ENCODE results near the gene TMED4.

TMED4 gene

DNA sequence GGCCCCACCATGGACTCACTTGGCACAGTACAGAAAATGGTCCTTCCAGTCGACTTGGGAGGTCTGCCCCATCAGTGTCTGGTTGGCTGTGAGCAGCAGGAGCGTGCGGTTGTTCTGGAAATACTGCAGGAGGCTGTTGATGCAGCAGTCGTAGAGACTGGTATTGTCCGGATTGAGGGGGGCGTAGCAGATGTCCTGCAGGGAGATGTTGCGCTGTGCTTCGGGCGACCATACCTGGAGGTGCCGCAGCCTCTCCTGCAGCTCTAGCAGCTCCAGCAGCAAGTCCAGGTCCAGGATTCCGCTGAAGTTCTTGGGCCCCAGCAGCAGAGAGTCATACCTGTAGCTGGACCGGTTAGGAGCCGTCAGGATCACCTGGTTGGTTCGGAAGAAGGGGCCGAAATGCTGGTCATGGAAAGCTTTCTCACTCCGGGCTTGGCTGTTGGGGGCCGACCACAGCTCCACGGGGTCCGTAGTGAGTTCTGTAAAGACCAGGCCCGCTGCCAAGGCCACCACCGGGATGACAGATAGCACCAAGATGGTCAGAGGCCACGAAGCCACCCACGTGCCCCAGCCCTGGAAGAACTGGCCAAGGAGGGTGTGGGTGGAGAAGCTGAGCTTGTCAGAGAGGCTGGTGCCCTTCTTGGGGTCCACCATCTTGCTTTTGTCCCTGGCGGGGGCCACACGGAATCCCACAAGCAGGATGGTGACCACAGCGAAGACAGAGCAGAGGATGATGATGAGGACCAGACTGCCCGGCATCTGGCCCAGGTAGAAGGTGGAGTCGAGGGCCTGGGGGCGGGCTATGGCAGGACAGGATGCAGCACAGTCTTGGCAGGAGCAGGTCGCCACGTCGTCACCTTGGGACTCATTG, 43.0 kb downstream of the TMED4 start:
- Histone ChIP-seq H2BK15ac (ENCODE audit: low read depth, poor library complexity, severe bottlenecking) (no peak overlapping the region), H3K14ac (ENCODE audit: low read length in 2 of 2) (no peak overlapping the region), H2AFZ (ENCODE audit: low read depth, low read length) (no peak overlapping the region), H3K4me2 (ENCODE audit: low read length, poor library complexity, severe bottlenecking) (no peak overlapping the region), H2AK5ac (ENCODE audit: low read length, severe bottlenecking) (no peak overlapping the region), H3K27me3 (ENCODE audit: control insufficient read depth in 1 of 2, insufficient read depth in 1 of 2, low read length in 2 of 2) (peaks cover 0 to 9% of the 10 kb centered on the region in 2 experiments), H2BK120ac (ENCODE audit: low read depth, low read length) (no peak overlapping the region), H3K4me1 (ENCODE audit: control insufficient read depth, insufficient read depth, low read depth, low read length) (peaks cover 7% of the 10 kb centered on the region), H3K23ac (ENCODE audit: low read length in 2 of 2) (no peak overlapping the region), H2BK5ac (ENCODE audit: low read depth, low read length, poor library complexity, severe bottlenecking) (no peak overlapping the region), H3K4me3 (ENCODE audit: insufficient read depth in 1 of 2, low read depth in 1 of 2, low read length in 2 of 2) (no peak overlapping the region), H3K36me3 (ENCODE audit: control insufficient read depth in 1 of 2, insufficient read depth in 2 of 2, low read depth in 1 of 2, low read length in 2 of 2) (no peaks in the 10 kb centered on the region), H3K9ac (ENCODE audit: low read length) (no peak overlapping the region), H3K9me3 (ENCODE audit: control insufficient read depth, low read length) (no peaks in the 10 kb centered on the region), H3K4ac (ENCODE audit: low read depth in 1 of 2, low read length in 2 of 2) (no peak overlapping the region), H4K91ac (ENCODE audit: low read length) (no peak overlapping the region), H4K8ac (ENCODE audit: low read length) (no peak overlapping the region), H3K79me1 (replicated peaks; ENCODE audit: low read length, poor library complexity, severe bottlenecking) (no peaks in the 10 kb centered on the region), H2BK12ac (ENCODE audit: low read length in 2 of 2) (no peak overlapping the region), H3K27ac (ENCODE audit: low read length, poor library complexity, severe bottlenecking) (no peak overlapping the region), H3K18ac (ENCODE audit: low read depth in 1 of 2, low read length in 2 of 2) (no peak overlapping the region)
- DNase-seq, result no peak
- WGBS, result 92% methylated on average over 32 of the region's 32 CpGs

- H4K8ac ChIP-seq (ENCODE audit: low read length), result no peak overlapping the region
- no peak overlapping the region for H3K27ac ChIP-seq (ENCODE audit: low read length, poor library complexity, severe bottlenecking)
- H3K36me3 ChIP-seq (ENCODE audit: control insufficient read depth in 1 of 2, insufficient read depth in 2 of 2, low read depth in 1 of 2, low read length in 2 of 2), result no peaks in the 10 kb centered on the region
- no peak overlapping the region for H2BK120ac ChIP-seq (ENCODE audit: low read depth, low read length)
- no peak overlapping the region for H2AK5ac ChIP-seq (ENCODE audit: low read length, severe bottlenecking)
- WGBS, result 83% methylated on average over 17 of the region's 17 CpGs
- H3K4me3 ChIP-seq (ENCODE audit: insufficient read depth in 1 of 2, low read depth in 1 of 2, low read length in 2 of 2), result no peak overlapping the region
- H2BK15ac ChIP-seq (ENCODE audit: low read depth, poor library complexity, severe bottlenecking), result no peak overlapping the region
- no peak for DNase-seq
- H2BK12ac ChIP-seq (ENCODE audit: low read length in 2 of 2), result no peak overlapping the region
- no peak overlapping the region for H3K4ac ChIP-seq (ENCODE audit: low read depth in 1 of 2, low read length in 2 of 2)
- H3K4me2 ChIP-seq (ENCODE audit: low read length, poor library complexity, severe bottlenecking), result no peak overlapping the region
- H3K18ac ChIP-seq (ENCODE audit: low read depth in 1 of 2, low read length in 2 of 2), result no peak overlapping the region
- no peak overlapping the region for H3K14ac ChIP-seq (ENCODE audit: low read length in 2 of 2)
- no peak overlapping the region for H2AFZ ChIP-seq (ENCODE audit: low read depth, low read length)
- H3K4me1 ChIP-seq (ENCODE audit: control insufficient read depth, insufficient read depth, low read depth, low read length), result peaks cover 12% of the 10 kb centered on the region
- no peak overlapping the region for H3K9ac ChIP-seq (ENCODE audit: low read length)
- no peak overlapping the region for H4K91ac ChIP-seq (ENCODE audit: low read length)
- no peak overlapping the region for H3K23ac ChIP-seq (ENCODE audit: low read length in 2 of 2)
- peaks cover 0 to 9% of the 10 kb centered on the region in 2 experiments for H3K27me3 ChIP-seq (ENCODE audit: control insufficient read depth in 1 of 2, insufficient read depth in 1 of 2, low read length in 2 of 2)
- H2BK5ac ChIP-seq (ENCODE audit: low read depth, low read length, poor library complexity, severe bottlenecking), result no peak overlapping the region
- no peaks in the 10 kb centered on the region for H3K9me3 ChIP-seq (ENCODE audit: control insufficient read depth, low read length)
- no peaks in the 10 kb centered on the region for H3K79me1 ChIP-seq (replicated peaks; ENCODE audit: low read length, poor library complexity, severe bottlenecking)
Measured at GRCh38 chr7:44538093-44538797, 43.8 kb downstream of the TMED4 start.

GRCh38 chr7:44537442-44537841, 44.6 kb downstream of the TMED4 start:
- no peak overlapping the region for H3K14ac ChIP-seq (ENCODE audit: low read length in 2 of 2)
- no peak overlapping the region for H3K27ac ChIP-seq (ENCODE audit: low read length, poor library complexity, severe bottlenecking)
- DNase-seq, result no peak
- H3K9ac ChIP-seq (ENCODE audit: low read length), result no peak overlapping the region
- no peak overlapping the region for H2BK120ac ChIP-seq (ENCODE audit: low read depth, low read length)
- no peaks in the 10 kb centered on the region for H3K79me1 ChIP-seq (replicated peaks; ENCODE audit: low read length, poor library complexity, severe bottlenecking)
- H3K4me1 ChIP-seq (ENCODE audit: control insufficient read depth, insufficient read depth, low read depth, low read length), result peaks cover 12% of the 10 kb centered on the region
- H3K9me3 ChIP-seq (ENCODE audit: control insufficient read depth, low read length), result no peaks in the 10 kb centered on the region
- H2BK12ac ChIP-seq (ENCODE audit: low read length in 2 of 2), result no peak overlapping the region
- no peak overlapping the region for H3K4me2 ChIP-seq (ENCODE audit: low read length, poor library complexity, severe bottlenecking)
- no peaks in the 10 kb centered on the region for H3K36me3 ChIP-seq (ENCODE audit: control insufficient read depth in 1 of 2, insufficient read depth in 2 of 2, low read depth in 1 of 2, low read length in 2 of 2)
- no peak overlapping the region for H2AK5ac ChIP-seq (ENCODE audit: low read length, severe bottlenecking)
- WGBS, result 95% methylated on average over 6 of the region's 6 CpGs
- no peak overlapping the region for H3K18ac ChIP-seq (ENCODE audit: low read depth in 1 of 2, low read length in 2 of 2)
- no peak overlapping the region for H2BK15ac ChIP-seq (ENCODE audit: low read depth, poor library complexity, severe bottlenecking)
- H2BK5ac ChIP-seq (ENCODE audit: low read depth, low read length, poor library complexity, severe bottlenecking), result no peak overlapping the region
- no peak overlapping the region for H3K4ac ChIP-seq (ENCODE audit: low read depth in 1 of 2, low read length in 2 of 2)
- H3K4me3 ChIP-seq (ENCODE audit: insufficient read depth in 1 of 2, low read depth in 1 of 2, low read length in 2 of 2), result no peak overlapping the region
- no peak overlapping the region for H3K23ac ChIP-seq (ENCODE audit: low read length in 2 of 2)
- no peak overlapping the region for H4K91ac ChIP-seq (ENCODE audit: low read length)
- no peak overlapping the region for H2AFZ ChIP-seq (ENCODE audit: low read depth, low read length)
- H3K27me3 ChIP-seq (ENCODE audit: control insufficient read depth in 1 of 2, insufficient read depth in 1 of 2, low read length in 2 of 2), result peaks cover 0 to 9% of the 10 kb centered on the region in 2 experiments
- H4K8ac ChIP-seq (ENCODE audit: low read length), result no peak overlapping the region

- Histone ChIP-seq H4K91ac (ENCODE audit: low read length) (peak overlapping the region; percentile 7), H2AFZ (ENCODE audit: low read depth, low read length) (no peak overlapping the region), H2AK5ac (ENCODE audit: low read length, severe bottlenecking) (no peak overlapping the region), H3K79me1 (replicated peaks; ENCODE audit: low read length, poor library complexity, severe bottlenecking) (no peaks in the 10 kb centered on the region), H3K4ac (ENCODE audit: low read depth in 1 of 2, low read length in 2 of 2) (no peak overlapping the region), H2BK12ac (ENCODE audit: low read length in 2 of 2) (no peak overlapping the region), H3K18ac (ENCODE audit: low read depth in 1 of 2, low read length in 2 of 2) (no peak overlapping the region), H3K9me3 (ENCODE audit: control insufficient read depth, low read length) (no peaks in the 10 kb centered on the region), H3K27me3 (ENCODE audit: control insufficient read depth in 1 of 2, insufficient read depth in 1 of 2, low read length in 2 of 2) (peaks cover 0 to 7% of the 10 kb centered on the region in 2 experiments), H3K27ac (ENCODE audit: low read length, poor library complexity, severe bottlenecking) (no peak overlapping the region), H3K4me1 (ENCODE audit: control insufficient read depth, insufficient read depth, low read depth, low read length) (peaks cover 10% of the 10 kb centered on the region), H3K9ac (ENCODE audit: low read length) (no peak overlapping the region), H4K8ac (ENCODE audit: low read length) (no peak overlapping the region), H3K14ac (ENCODE audit: low read length in 2 of 2) (no peak overlapping the region), H2BK5ac (ENCODE audit: low read depth, low read length, poor library complexity, severe bottlenecking) (no peak overlapping the region), H3K36me3 (ENCODE audit: control insufficient read depth in 1 of 2, insufficient read depth in 2 of 2, low read depth in 1 of 2, low read length in 2 of 2) (peaks cover 0 to 5% of the 10 kb centered on the region in 2 experiments), H3K4me2 (ENCODE audit: low read length, poor library complexity, severe bottlenecking) (no peak overlapping the region), H2BK15ac (ENCODE audit: low read depth, poor library complexity, severe bottlenecking) (peak overlapping the region; percentile 8), H3K4me3 (ENCODE audit: insufficient read depth in 1 of 2, low read depth in 1 of 2, low read length in 2 of 2) (no peak overlapping the region), H2BK120ac (ENCODE audit: low read depth, low read length) (no peak overlapping the region), H3K23ac (ENCODE audit: low read length in 2 of 2) (no peak overlapping the region)
- WGBS, result 89% methylated on average over 10 of the region's 10 CpGs
- DNase-seq, result no peak
Measured at GRCh38 chr7:44536090-44536489, 45.9 kb downstream of the TMED4 start.

Measured in mesenchymal stem cell (in vitro differentiated cells and primary cell).